NK-92 (cell line): ENCODE results near the gene IFIT3.

ENCODE experiments used
- DNase-seq: peaks from one replicate; lab custom pipeline; 2025; ENCODE audit not compliant: unreplicated experiment; lab: John Stamatoyannopoulos, UW

Gene IFIT3

GRCh38 chr10:89357096-89357495 lies 29.3 kb downstream of the IFIT3 start:
- no peak for DNase-seq

- DNase-seq, result no peak
These were observed 30.2 kb downstream of the IFIT3 start for GRCh38 chr10:89357975-89358374.

GRCh38 chr10:89360157-89360556 lies 32.4 kb downstream of the IFIT3 start:
- no peak for DNase-seq

GRCh38 chr10:89362929-89363328 lies 35.1 kb downstream of the IFIT3 start:
- no peak for DNase-seq

- no peak for DNase-seq
These were observed 36.1 kb downstream of the IFIT3 start for GRCh38 chr10:89363729-89364442.

GRCh38 chr10:89364531-89364930 lies 36.7 kb downstream of the IFIT3 start:
- no peak for DNase-seq

GRCh38 chr10:89367529-89367928 lies 39.7 kb downstream of the IFIT3 start:
- DNase-seq, result no peak

- DNase-seq, result no peak
These were observed 40.3 kb downstream of the IFIT3 start for GRCh38 chr10:89368129-89368528.

- no peak for DNase-seq
These were observed 41.6 kb downstream of the IFIT3 start for GRCh38 chr10:89369156-89370105.

- DNase-seq, result no peak
These were observed 43.3 kb downstream of the IFIT3 start for GRCh38 chr10:89371079-89371478.

- no peak for DNase-seq
These were observed 44.2 kb downstream of the IFIT3 start for GRCh38 chr10:89371987-89372386.

GRCh38 chr10:89373916-89374711 lies 46.3 kb downstream of the IFIT3 start:
- DNase-seq, result no peak

GRCh38 chr10:89374713-89375141 lies 46.9 kb downstream of the IFIT3 start:
- DNase-seq, result no peak

GRCh38 chr10:89377705-89378637 lies 50.2 kb downstream of the IFIT3 start, which contains the start of gene IFIT1B:
TSS of gene IFIT1B (plus strand) at chr10:89378056. CDS start at chr10:89378136, 80 bp downstream.
- no peak for DNase-seq

- DNase-seq, result no peak
These were observed 51.3 kb downstream of the IFIT3 start for GRCh38 chr10:89379103-89379502.

GRCh38 chr10:89382757-89383156 lies 55.0 kb downstream of the IFIT3 start:
- DNase-seq, result no peak

- DNase-seq, result no peak
These were observed 56.9 kb downstream of the IFIT3 start for GRCh38 chr10:89384474-89385340.

- no peak for DNase-seq
These were observed 61.0 kb downstream of the IFIT3 start for GRCh38 chr10:89388806-89389205.

- DNase-seq, result no peak
These were observed 61.5 kb downstream of the IFIT3 start for GRCh38 chr10:89389254-89389653.
